Trophoblast cell (in vitro differentiated cells and primary cell): ENCODE results near the gene MAP2K4.
A peak's percentile ranks its signal among the peaks of the same experiment; 100 is the strongest.

Source experiments
- DNase-seq, 2 donors: peaks; one replicate each; pipeline ENCODE4 v3.0.0-alpha.2; 2016
- H2AFZ ChIP-seq: 2 replicates; pipeline ENCODE4 v1.6.1; 2013; ENCODE audit warnings: low read length, moderate library complexity, mild to moderate bottlenecking; ENCODE audit not compliant: insufficient read depth, poor library complexity
- H2AK5ac ChIP-seq: 2 replicates; pipeline ENCODE4 v1.6.1; 2013; ENCODE audit warnings: mild to moderate bottlenecking, low read length
- H2BK120ac ChIP-seq: 2 replicates; pipeline ENCODE4 v1.6.1; 2013; ENCODE audit warnings: low read length, mild to moderate bottlenecking, moderate library complexity; ENCODE audit not compliant: insufficient read depth, poor library complexity
- H2BK12ac ChIP-seq: 2 replicates; pipeline ENCODE4 v1.6.1; 2013; ENCODE audit warnings: mild to moderate bottlenecking, low read length, moderate library complexity
- H2BK5ac ChIP-seq: 2 replicates; pipeline ENCODE4 v1.6.1; 2013; ENCODE audit warnings: low read length, low read depth, moderate library complexity, mild to moderate bottlenecking; ENCODE audit not compliant: poor library complexity
- H3K14ac ChIP-seq: 2 replicates; pipeline ENCODE4 v1.6.1; 2013; ENCODE audit warnings: mild to moderate bottlenecking, low read length
- H3K18ac ChIP-seq: 2 replicates; pipeline ENCODE4 v1.6.1; 2013; ENCODE audit warnings: mild to moderate bottlenecking, low read length
- H3K23ac ChIP-seq: 2 replicates; pipeline ENCODE4 v1.6.1; 2013; ENCODE audit warnings: low read length
- H3K27ac ChIP-seq: 2 replicates; pipeline ENCODE4 v1.5.1; 2013; ENCODE audit warnings: low read depth, mild to moderate bottlenecking, inconsistent platforms, low read length, moderate library complexity
- H3K27me3 ChIP-seq: 2 replicates; pipeline ENCODE4 v1.6.1; 2013; ENCODE audit warnings: inconsistent platforms, mild to moderate bottlenecking, low read length, moderate library complexity; ENCODE audit not compliant: insufficient read depth
- H3K36me3 ChIP-seq, 2 experiments: 1 replicate in 1 of 2; 2 replicates in 1 of 2; pipeline ENCODE4 v1.6.1; 2013; ENCODE audit warnings: low read length in 2 of 2, mild to moderate bottlenecking in 2 of 2, moderate library complexity in 1 of 2; ENCODE audit not compliant: insufficient read depth in 2 of 2, control insufficient read depth in 1 of 2
- H3K4ac ChIP-seq: 2 replicates; pipeline ENCODE4 v1.6.1; 2013; ENCODE audit warnings: low read depth, mild to moderate bottlenecking, low read length, moderate library complexity
- H3K4me1 ChIP-seq, 2 experiments: 1 replicate in 1 of 2; 2 replicates in 1 of 2; pipeline ENCODE4 v1.6.1; 2013; ENCODE audit warnings: low read length in 2 of 2, mild to moderate bottlenecking in 2 of 2, moderate library complexity in 1 of 2; ENCODE audit not compliant: insufficient read depth in 2 of 2, control insufficient read depth in 1 of 2
- H3K4me2 ChIP-seq: 2 replicates; pipeline ENCODE4 v1.6.1; 2013; ENCODE audit warnings: inconsistent platforms, mild to moderate bottlenecking, low read length, moderate library complexity
- H3K4me3 ChIP-seq: 2 replicates; pipeline ENCODE4 v1.5.1; 2013; ENCODE audit warnings: mild to moderate bottlenecking, low read depth, low read length, inconsistent platforms
- H3K79me1 ChIP-seq: one replicate; pipeline ENCODE4 v1.6.1; 2013; ENCODE audit warnings: low read length
- H3K79me2 ChIP-seq: 2 replicates; pipeline ENCODE4 v1.6.1; 2013; ENCODE audit warnings: low read length, mild to moderate bottlenecking; ENCODE audit not compliant: control insufficient read depth, insufficient read depth, poor library complexity
- H3K9ac ChIP-seq: 2 replicates; pipeline ENCODE4 v1.6.1; 2013; ENCODE audit warnings: mild to moderate bottlenecking, low read length
- H3K9me3 ChIP-seq: 2 replicates; pipeline ENCODE4 v1.6.1; 2013; ENCODE audit warnings: low read depth, mild to moderate bottlenecking, control low read depth, inconsistent platforms, low read length; ENCODE audit not compliant: insufficient read depth
- H4K12ac ChIP-seq: 2 replicates; pipeline ENCODE4 v1.6.1; 2013; ENCODE audit warnings: low read depth, mild to moderate bottlenecking, low read length, moderate library complexity
- H4K8ac ChIP-seq: 2 replicates; pipeline ENCODE4 v1.6.1; 2013; ENCODE audit warnings: low read depth, mild to moderate bottlenecking, low read length, moderate library complexity
- H4K91ac ChIP-seq: one replicate; pipeline ENCODE4 v1.6.1; 2013; ENCODE audit warnings: low read depth, mild to moderate bottlenecking, low read length, moderate library complexity
- WGBS: extraction: QIAGEN DNeasy Blood & Tissue Kit; methylation state at CpG from one replicate; pipeline ENCODE4 v1.1.7; 2013; ENCODE audit warnings: missing lambda C conversion rate; ENCODE audit not compliant: insufficient read length, insufficient coverage; ENCODE audit errors: extremely low coverage; 5-methylcytosine and 5-hydroxymethylcytosine counted together

The MAP2K4 gene

DNA sequence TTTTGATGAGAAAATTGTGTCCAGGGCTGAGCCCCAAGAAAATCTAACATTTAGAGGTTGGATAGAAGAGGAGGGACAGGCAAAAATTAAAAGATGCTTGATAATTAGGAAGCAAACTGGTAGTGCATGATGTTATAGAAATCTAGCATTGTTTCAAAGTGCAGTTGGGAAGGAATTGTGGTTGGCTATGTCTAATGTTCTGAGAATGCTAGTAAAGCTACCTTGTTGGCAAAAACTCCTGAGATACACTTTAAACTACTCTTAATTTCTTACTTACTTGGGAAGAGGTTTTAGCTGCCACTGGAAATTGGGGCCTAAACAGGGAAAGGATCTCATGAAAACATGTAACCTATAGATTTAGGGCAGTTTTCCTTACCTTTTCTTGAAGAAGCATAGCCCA, 48.3 kb downstream of the MAP2K4 start:
- H3K14ac ChIP-seq, result no peak overlapping the region
- H3K79me1 ChIP-seq, result no peaks in the 10 kb centered on the region
- H4K12ac ChIP-seq, result no peak overlapping the region
- no peak overlapping the region for H3K4me3 ChIP-seq
- H3K27me3 ChIP-seq, result no peaks in the 10 kb centered on the region
- no peak overlapping the region for H2BK120ac ChIP-seq
- H2AFZ ChIP-seq, result no peak overlapping the region
- H2BK12ac ChIP-seq, result no peak overlapping the region
- H3K27ac ChIP-seq, result no peak overlapping the region
- H2AK5ac ChIP-seq, result no peak overlapping the region
- no peak overlapping the region for H4K8ac ChIP-seq
- no peak overlapping the region for H2BK5ac ChIP-seq
- H3K18ac ChIP-seq, result no peak overlapping the region
- H3K79me2 ChIP-seq, result no peaks in the 10 kb centered on the region
- H3K9me3 ChIP-seq, result no peaks in the 10 kb centered on the region
- H3K23ac ChIP-seq, result no peak overlapping the region
- H3K4me2 ChIP-seq, result no peak overlapping the region
- no peaks in the 10 kb centered on the region for H3K4me1 ChIP-seq
- peak in 1 of 2 donors; percentile 4 for DNase-seq
- H3K36me3 ChIP-seq, result peaks cover 2% of the 10 kb centered on the region in 2 experiments
- H4K91ac ChIP-seq, result no peak overlapping the region
- H3K4ac ChIP-seq, result no peak overlapping the region
- H3K9ac ChIP-seq, result no peak overlapping the region

- Histone ChIP-seq H4K12ac (no peak overlapping the region), H3K23ac (no peak overlapping the region), H3K79me2 (no peaks in the 10 kb centered on the region), H3K9ac (no peak overlapping the region), H2BK5ac (no peak overlapping the region), H3K4me3 (no peak overlapping the region), H2AK5ac (no peak overlapping the region), H3K4ac (no peak overlapping the region), H3K9me3 (no peaks in the 10 kb centered on the region), H3K4me1 (no peaks in the 10 kb centered on the region), H3K14ac (no peak overlapping the region), H3K36me3 (peaks cover 2 to 4% of the 10 kb centered on the region in 2 experiments), H4K91ac (no peak overlapping the region), H2BK120ac (no peak overlapping the region), H3K4me2 (no peak overlapping the region), H2BK12ac (no peak overlapping the region), H4K8ac (no peak overlapping the region), H3K27ac (no peak overlapping the region), H3K27me3 (no peaks in the 10 kb centered on the region), H3K18ac (no peak overlapping the region), H3K79me1 (no peaks in the 10 kb centered on the region), H2AFZ (no peak overlapping the region)
- DNase-seq, result peak in 1 of 2 donors; percentile 17
Measured at GRCh38 chr17:12070561-12070960, 49.9 kb downstream of the MAP2K4 start.

- Histone ChIP-seq H2AK5ac (no peak overlapping the region), H3K36me3 (peaks cover 2 to 10% of the 10 kb centered on the region in 2 experiments), H3K79me2 (no peaks in the 10 kb centered on the region), H2BK5ac (no peak overlapping the region), H3K4ac (no peak overlapping the region), H3K79me1 (no peaks in the 10 kb centered on the region), H4K12ac (no peak overlapping the region), H3K27me3 (no peaks in the 10 kb centered on the region), H3K23ac (no peak overlapping the region), H3K9me3 (no peaks in the 10 kb centered on the region), H2BK12ac (no peak overlapping the region), H3K4me3 (no peak overlapping the region), H3K27ac (no peak overlapping the region), H2AFZ (no peak overlapping the region), H3K14ac (no peak overlapping the region), H3K4me1 (peaks cover 0 to 5% of the 10 kb centered on the region in 2 experiments), H4K8ac (no peak overlapping the region), H3K4me2 (no peak overlapping the region), H2BK120ac (no peak overlapping the region), H3K18ac (no peak overlapping the region), H3K9ac (no peak overlapping the region), H4K91ac (no peak overlapping the region)
- no CpG with 5 or more reads among the region's 3 CpGs for WGBS
- DNase-seq, result no peak
Measured at GRCh38 chr17:12074346-12074745, 53.7 kb downstream of the MAP2K4 start.

- Histone ChIP-seq H3K79me1 (no peaks in the 10 kb centered on the region), H3K18ac (no peak overlapping the region), H3K36me3 (peaks cover 4 to 14% of the 10 kb centered on the region in 2 experiments), H3K27ac (no peak overlapping the region), H2BK120ac (no peak overlapping the region), H4K12ac (no peak overlapping the region), H3K4me2 (no peak overlapping the region), H3K23ac (no peak overlapping the region), H3K4ac (no peak overlapping the region), H4K8ac (no peak overlapping the region), H4K91ac (no peak overlapping the region), H2BK5ac (no peak overlapping the region), H3K4me1 (peaks cover 0 to 5% of the 10 kb centered on the region in 2 experiments), H3K79me2 (no peaks in the 10 kb centered on the region), H3K14ac (no peak overlapping the region), H2AK5ac (no peak overlapping the region), H2AFZ (no peak overlapping the region), H3K9me3 (no peaks in the 10 kb centered on the region), H3K27me3 (no peaks in the 10 kb centered on the region), H3K9ac (no peak overlapping the region), H3K4me3 (no peak overlapping the region), H2BK12ac (no peak overlapping the region)
- DNase-seq, result no peak
- WGBS, result no CpG with 5 or more reads among the region's 2 CpGs
Measured at GRCh38 chr17:12077773-12078172, 57.1 kb downstream of the MAP2K4 start.
